ENCODE measurements around the gene TOB2. TPM values are rescaled to one million over a fixed set of nuclear protein-coding genes. Genes with fewer than 3 reads are reported as not detected.

Gene TOB2
- total and polyA plus RNA-seq, 4 donors = 9.8 to 17.1 (median 12.3) TPM

- no peak overlapping the region for H3K9ac ChIP-seq (ENCODE audit: low read depth in 1 of 2, low read length in 2 of 2)
- peaks cover 9 to 25% (median 16%) of the 10 kb centered on the region in 4 donors for H3K4me1 ChIP-seq (ENCODE audit: control insufficient read depth in 4 of 4, insufficient read depth in 4 of 4, low read length in 3 of 4)
- H3K9me3 ChIP-seq (ENCODE audit: control insufficient read depth in 4 of 4, low read length in 3 of 4) = no peaks in the 10 kb centered on the region
- no peak overlapping the region for H3K27ac ChIP-seq (ENCODE audit: low read depth in 1 of 2, low read length in 2 of 2)
- DNase-seq (ENCODE audit: low spot score) = no peak
- TF ChIP-seq YY1 (IDR thresholded peaks at IDR 0.05) = no peak
- TF ChIP-seq RAD21 (IDR thresholded peaks at IDR 0.05) = no peak
- TF ChIP-seq HNF4G (IDR thresholded peaks at IDR 0.05) = no peak
- no peak for TF ChIP-seq TAF1 (conservative IDR thresholded peaks at IDR 0.05)
- TF ChIP-seq, protein P1, sequence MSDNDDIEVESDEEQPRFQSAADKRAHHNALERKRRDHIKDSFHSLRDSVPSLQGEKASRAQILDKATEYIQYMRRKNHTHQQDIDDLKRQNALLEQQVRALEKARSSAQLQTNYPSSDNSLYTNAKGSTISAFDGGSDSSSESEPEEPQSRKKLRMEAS (IDR thresholded peaks at IDR 0.05) = no peak
- TF ChIP-seq JUND (IDR thresholded peaks at IDR 0.05) = no peak
- TF ChIP-seq FOXA1 (IDR thresholded peaks at IDR 0.05) = no peak
- H3K27me3 ChIP-seq (ENCODE audit: control insufficient read depth in 4 of 4, insufficient read depth in 4 of 4, low read length in 3 of 4) = no peaks in the 10 kb centered on the region
- H3K36me3 ChIP-seq (ENCODE audit: control insufficient read depth in 4 of 4, insufficient read depth in 3 of 4, low read depth in 1 of 4, low read length in 3 of 4) = no peaks in the 10 kb centered on the region
- no peak overlapping the region for H3K4me3 ChIP-seq (ENCODE audit: low read depth in 1 of 3, low read length in 3 of 3)
- 84% methylated on average over 8 of the region's 8 CpGs for WGBS
These were observed 37.9 kb downstream of the TOB2 start for GRCh38 chr22:41408665-41409064.

GRCh38 chr22:41407433-41407832 is 39.2 kb downstream of the TOB2 start:
- H3K27ac ChIP-seq (ENCODE audit: low read depth in 1 of 2, low read length in 2 of 2) = no peak overlapping the region
- H3K4me3 ChIP-seq (ENCODE audit: low read depth in 1 of 3, low read length in 3 of 3) = no peak overlapping the region
- no peaks in the 10 kb centered on the region for H3K27me3 ChIP-seq (ENCODE audit: control insufficient read depth in 4 of 4, insufficient read depth in 4 of 4, low read length in 3 of 4)
- DNase-seq (ENCODE audit: low spot score) = no peak
- TF ChIP-seq, protein P2, sequence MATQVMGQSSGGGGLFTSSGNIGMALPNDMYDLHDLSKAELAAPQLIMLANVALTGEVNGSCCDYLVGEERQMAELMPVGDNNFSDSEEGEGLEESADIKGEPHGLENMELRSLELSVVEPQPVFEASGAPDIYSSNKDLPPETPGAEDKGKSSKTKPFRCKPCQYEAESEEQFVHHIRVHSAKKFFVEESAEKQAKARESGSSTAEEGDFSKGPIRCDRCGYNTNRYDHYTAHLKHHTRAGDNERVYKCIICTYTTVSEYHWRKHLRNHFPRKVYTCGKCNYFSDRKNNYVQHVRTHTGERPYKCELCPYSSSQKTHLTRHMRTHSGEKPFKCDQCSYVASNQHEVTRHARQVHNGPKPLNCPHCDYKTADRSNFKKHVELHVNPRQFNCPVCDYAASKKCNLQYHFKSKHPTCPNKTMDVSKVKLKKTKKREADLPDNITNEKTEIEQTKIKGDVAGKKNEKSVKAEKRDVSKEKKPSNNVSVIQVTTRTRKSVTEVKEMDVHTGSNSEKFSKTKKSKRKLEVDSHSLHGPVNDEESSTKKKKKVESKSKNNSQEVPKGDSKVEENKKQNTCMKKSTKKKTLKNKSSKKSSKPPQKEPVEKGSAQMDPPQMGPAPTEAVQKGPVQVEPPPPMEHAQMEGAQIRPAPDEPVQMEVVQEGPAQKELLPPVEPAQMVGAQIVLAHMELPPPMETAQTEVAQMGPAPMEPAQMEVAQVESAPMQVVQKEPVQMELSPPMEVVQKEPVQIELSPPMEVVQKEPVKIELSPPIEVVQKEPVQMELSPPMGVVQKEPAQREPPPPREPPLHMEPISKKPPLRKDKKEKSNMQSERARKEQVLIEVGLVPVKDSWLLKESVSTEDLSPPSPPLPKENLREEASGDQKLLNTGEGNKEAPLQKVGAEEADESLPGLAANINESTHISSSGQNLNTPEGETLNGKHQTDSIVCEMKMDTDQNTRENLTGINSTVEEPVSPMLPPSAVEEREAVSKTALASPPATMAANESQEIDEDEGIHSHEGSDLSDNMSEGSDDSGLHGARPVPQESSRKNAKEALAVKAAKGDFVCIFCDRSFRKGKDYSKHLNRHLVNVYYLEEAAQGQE (IDR thresholded peaks at IDR 0.05) = no peak
- TF ChIP-seq, protein P1 (IDR thresholded peaks at IDR 0.05) = no peak
- TF ChIP-seq HNF4A (conservative IDR thresholded peaks at IDR 0.05) (no peak), SP1 (IDR thresholded peaks at IDR 0.05) (no peak), RXRA (IDR thresholded peaks at IDR 0.05) (no peak), GABPA (IDR thresholded peaks at IDR 0.05 in 1 of 2, conservative IDR thresholded peaks at IDR 0.05 in 1 of 2) (no peak), NR2F2 (IDR thresholded peaks at IDR 0.05) (no peak), FOXA1 (IDR thresholded peaks at IDR 0.05) (no peak), YY1 (IDR thresholded peaks at IDR 0.05) (no peak), ATF3 (IDR thresholded peaks at IDR 0.05) (no peak), JUND (IDR thresholded peaks at IDR 0.05) (no peak), EGR1 (IDR thresholded peaks at IDR 0.05; ENCODE audit: low read depth in 2 of 2) (no peak), HNF4G (IDR thresholded peaks at IDR 0.05) (no peak), FOXA2 (IDR thresholded peaks at IDR 0.05) (no peak), RAD21 (IDR thresholded peaks at IDR 0.05) (no peak), ZBTB33 (IDR thresholded peaks at IDR 0.05) (no peak), TAF1 (conservative IDR thresholded peaks at IDR 0.05) (no peak)
- TF ChIP-seq, protein P3, sequence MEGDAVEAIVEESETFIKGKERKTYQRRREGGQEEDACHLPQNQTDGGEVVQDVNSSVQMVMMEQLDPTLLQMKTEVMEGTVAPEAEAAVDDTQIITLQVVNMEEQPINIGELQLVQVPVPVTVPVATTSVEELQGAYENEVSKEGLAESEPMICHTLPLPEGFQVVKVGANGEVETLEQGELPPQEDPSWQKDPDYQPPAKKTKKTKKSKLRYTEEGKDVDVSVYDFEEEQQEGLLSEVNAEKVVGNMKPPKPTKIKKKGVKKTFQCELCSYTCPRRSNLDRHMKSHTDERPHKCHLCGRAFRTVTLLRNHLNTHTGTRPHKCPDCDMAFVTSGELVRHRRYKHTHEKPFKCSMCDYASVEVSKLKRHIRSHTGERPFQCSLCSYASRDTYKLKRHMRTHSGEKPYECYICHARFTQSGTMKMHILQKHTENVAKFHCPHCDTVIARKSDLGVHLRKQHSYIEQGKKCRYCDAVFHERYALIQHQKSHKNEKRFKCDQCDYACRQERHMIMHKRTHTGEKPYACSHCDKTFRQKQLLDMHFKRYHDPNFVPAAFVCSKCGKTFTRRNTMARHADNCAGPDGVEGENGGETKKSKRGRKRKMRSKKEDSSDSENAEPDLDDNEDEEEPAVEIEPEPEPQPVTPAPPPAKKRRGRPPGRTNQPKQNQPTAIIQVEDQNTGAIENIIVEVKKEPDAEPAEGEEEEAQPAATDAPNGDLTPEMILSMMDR (IDR thresholded peaks at IDR 0.05; ENCODE audit: low read depth, low read length, missing input control) = no peak
- no peaks in the 10 kb centered on the region for H3K9me3 ChIP-seq (ENCODE audit: control insufficient read depth in 4 of 4, low read length in 3 of 4)
- 91% methylated on average over 3 of the region's 3 CpGs for WGBS
- H3K4me1 ChIP-seq (ENCODE audit: control insufficient read depth in 4 of 4, insufficient read depth in 4 of 4, low read length in 3 of 4) = peaks cover 5 to 30% (median 20%) of the 10 kb centered on the region in 4 donors
- H3K9ac ChIP-seq (ENCODE audit: low read depth in 1 of 2, low read length in 2 of 2) = no peak overlapping the region
- no peaks in the 10 kb centered on the region for H3K36me3 ChIP-seq (ENCODE audit: control insufficient read depth in 4 of 4, insufficient read depth in 3 of 4, low read depth in 1 of 4, low read length in 3 of 4)

Measured in liver (tissue), 9 donors.